NCI-H2171 treated with DMSO at 0.1 percent for 48 hours (cell line): ENCODE data around the gene SPEN.

Experiments
- DNase-seq: peaks from one replicate; lab custom pipeline; 2025; lab: John Stamatoyannopoulos, UW

Gene SPEN

DNA sequence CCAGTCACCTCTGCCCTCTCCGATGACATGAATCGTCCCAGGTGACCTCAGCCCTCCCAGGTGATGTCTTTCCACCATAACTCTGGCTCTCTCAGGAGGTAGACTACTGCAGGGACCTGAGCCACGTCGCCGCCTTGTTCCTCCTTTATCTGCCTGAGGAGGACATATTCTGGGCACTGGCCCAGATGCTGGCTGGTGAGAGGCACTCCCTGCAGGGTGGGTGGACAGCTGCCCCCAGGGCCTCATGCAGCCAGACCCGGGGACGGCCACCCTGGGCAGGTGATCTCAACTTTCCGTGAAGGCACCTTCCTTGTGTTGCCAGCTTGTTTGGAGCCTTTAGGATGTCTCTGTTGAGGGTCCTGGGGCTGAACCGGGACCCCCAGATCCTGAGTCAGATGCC is 142.3 kb downstream of the SPEN start:
- DNase-seq = no peak
